ENCODE data around the gene SNAPIN. TPM values are rescaled to one million over a fixed set of nuclear protein-coding genes. Genes with fewer than 3 reads are reported as not detected.

The SNAPIN gene
- total RNA-seq, 4 donors from 2014 or later = 64.0 to 127 (median 90.0) TPM

DNA sequence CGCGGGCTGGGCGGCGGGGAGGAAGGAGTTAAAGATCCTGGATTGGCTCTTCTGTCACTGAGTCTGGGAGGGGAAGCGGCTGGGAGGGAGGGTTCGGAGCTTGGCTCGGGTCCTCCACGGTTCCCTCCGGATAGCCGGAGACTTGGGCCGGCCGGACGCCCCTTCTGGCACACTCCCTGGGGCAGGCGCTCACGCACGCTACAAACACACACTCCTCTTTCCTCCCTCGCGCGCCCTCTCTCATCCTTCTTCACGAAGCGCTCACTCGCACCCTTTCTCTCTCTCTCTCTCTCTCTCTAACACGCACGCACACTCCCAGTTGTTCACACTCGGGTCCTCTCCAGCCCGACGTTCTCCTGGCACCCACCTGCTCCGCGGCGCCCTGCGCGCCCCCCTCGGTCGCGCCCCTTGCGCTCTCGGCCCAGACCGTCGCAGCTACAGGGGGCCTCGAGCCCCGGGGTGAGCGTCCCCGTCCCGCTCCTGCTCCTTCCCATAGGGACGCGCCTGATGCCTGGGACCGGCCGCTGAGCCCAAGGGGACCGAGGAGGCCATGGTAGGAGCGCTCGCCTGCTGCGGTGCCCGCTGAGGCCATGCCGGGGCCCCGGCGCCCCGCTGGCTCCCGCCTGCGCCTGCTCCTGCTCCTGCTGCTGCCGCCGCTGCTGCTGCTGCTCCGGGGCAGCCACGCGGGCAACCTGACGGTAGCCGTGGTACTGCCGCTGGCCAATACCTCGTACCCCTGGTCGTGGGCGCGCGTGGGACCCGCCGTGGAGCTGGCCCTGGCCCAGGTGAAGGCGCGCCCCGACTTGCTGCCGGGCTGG, 20.2 kb downstream of the SNAPIN start, which contains the start of gene NPR1:
Gene NPR1 (plus strand): TSS at position 170 of the 818 bp plus-strand sequence. CDS start 421 bp downstream, at position 591.
- H3K27me3 ChIP-seq = peaks cover 20 to 27% (median 22%) of the 10 kb centered on the region in 3 donors
- in situ Hi-C loops (cut with MboI; ENCODE audit: low sequenced_read_pairs in 4 of 4) (loop anchor here (5.0 to 25.0 kb wide), 5 partner anchors 66 to 309 kb away; partner anchors contain the start of genes CREB3L4 (in 1 of the 4), JTB (in 1 of the 4), RAB13 (in 1 of the 4) and RPS27 (in 1 of the 4)), intact Hi-C loops (cut with DNase I; ENCODE audit: low total_unique reads) (loop anchor here (1.0 to 2.0 kb wide), 2 partner anchors 71 to 94 kb away; no protein-coding TSS in a partner anchor)
- no peaks in the 10 kb centered on the region for H3K9me3 ChIP-seq
- H3K36me3 ChIP-seq = no peaks in the 10 kb centered on the region
- ATAC-seq (peak; percentile 46 to 62), DNase-seq (peak in 1 of 2 donors; percentile 34)
- peak within 1 kb of the TSS; percentile 45 to 70 (median 59) for H3K4me3 ChIP-seq
- peak within 1 kb of the TSS; percentile 16 to 57 (median 52) for H3K27ac ChIP-seq
- TF ChIP-seq, protein P1, sequence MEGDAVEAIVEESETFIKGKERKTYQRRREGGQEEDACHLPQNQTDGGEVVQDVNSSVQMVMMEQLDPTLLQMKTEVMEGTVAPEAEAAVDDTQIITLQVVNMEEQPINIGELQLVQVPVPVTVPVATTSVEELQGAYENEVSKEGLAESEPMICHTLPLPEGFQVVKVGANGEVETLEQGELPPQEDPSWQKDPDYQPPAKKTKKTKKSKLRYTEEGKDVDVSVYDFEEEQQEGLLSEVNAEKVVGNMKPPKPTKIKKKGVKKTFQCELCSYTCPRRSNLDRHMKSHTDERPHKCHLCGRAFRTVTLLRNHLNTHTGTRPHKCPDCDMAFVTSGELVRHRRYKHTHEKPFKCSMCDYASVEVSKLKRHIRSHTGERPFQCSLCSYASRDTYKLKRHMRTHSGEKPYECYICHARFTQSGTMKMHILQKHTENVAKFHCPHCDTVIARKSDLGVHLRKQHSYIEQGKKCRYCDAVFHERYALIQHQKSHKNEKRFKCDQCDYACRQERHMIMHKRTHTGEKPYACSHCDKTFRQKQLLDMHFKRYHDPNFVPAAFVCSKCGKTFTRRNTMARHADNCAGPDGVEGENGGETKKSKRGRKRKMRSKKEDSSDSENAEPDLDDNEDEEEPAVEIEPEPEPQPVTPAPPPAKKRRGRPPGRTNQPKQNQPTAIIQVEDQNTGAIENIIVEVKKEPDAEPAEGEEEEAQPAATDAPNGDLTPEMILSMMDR (IDR thresholded peaks at IDR 0.05 in 4 of 5, conservative IDR thresholded peaks at IDR 0.05 in 1 of 5) = no peak
- no peak for TF ChIP-seq POLR2A (IDR thresholded peaks at IDR 0.05)
- H3K4me1 ChIP-seq = peaks cover 9 to 16% of the 10 kb centered on the region in 2 donors

DNA sequence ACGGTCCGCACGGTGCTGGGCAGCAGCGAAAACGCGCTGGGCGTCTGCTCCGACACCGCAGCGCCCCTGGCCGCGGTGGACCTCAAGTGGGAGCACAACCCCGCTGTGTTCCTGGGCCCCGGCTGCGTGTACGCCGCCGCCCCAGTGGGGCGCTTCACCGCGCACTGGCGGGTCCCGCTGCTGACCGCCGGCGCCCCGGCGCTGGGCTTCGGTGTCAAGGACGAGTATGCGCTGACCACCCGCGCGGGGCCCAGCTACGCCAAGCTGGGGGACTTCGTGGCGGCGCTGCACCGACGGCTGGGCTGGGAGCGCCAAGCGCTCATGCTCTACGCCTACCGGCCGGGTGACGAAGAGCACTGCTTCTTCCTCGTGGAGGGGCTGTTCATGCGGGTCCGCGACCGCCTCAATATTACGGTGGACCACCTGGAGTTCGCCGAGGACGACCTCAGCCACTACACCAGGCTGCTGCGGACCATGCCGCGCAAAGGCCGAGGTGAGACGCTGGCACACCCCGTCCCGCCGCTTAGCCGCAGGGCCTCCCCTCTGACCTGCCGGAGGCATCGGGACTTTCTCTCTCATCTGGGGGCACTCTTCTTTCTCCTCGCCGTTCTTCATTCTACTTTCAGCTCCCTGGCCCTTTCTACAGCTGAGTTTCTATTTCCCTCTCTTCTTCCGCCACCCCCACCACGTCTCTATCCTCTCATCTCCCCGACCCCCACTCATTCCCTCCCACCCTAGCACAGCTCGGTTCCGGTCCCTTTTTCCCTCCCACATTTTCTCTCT, 21.0 kb downstream of the SNAPIN start:
- Histone ChIP-seq H3K27ac (peak overlapping the region; percentile 16 to 57 (median 52)), H3K36me3 (no peaks in the 10 kb centered on the region), H3K9me3 (no peaks in the 10 kb centered on the region), H3K27me3 (peaks cover 20 to 27% (median 22%) of the 10 kb centered on the region in 3 donors), H3K4me3 (peak overlapping the region; percentile 45 to 70 (median 59)), H3K4me1 (peaks cover 9 to 16% of the 10 kb centered on the region in 2 donors)
- TF ChIP-seq, protein P1 (IDR thresholded peaks at IDR 0.05 in 4 of 5, conservative IDR thresholded peaks at IDR 0.05 in 1 of 5) = peak in 2 of 5 experiments; percentile 26 to 40
- no peak for TF ChIP-seq POLR2A (IDR thresholded peaks at IDR 0.05)
- intact Hi-C loops (cut with DNase I; ENCODE audit: low total_unique reads) (loop anchor here (2.0 kb wide), 1 partner anchor 93 kb away; no protein-coding TSS in a partner anchor), in situ Hi-C loops (cut with MboI; ENCODE audit: low sequenced_read_pairs in 4 of 4) (loop anchor here (5.0 to 25.0 kb wide), 5 partner anchors 65 to 308 kb away; partner anchors contain the start of genes CREB3L4 (in 1 of the 4), JTB (in 1 of the 4), RAB13 (in 1 of the 4) and RPS27 (in 1 of the 4))
- peak in 1 of 2 donors; percentile 22 for ATAC-seq
- no peak for DNase-seq

DNA sequence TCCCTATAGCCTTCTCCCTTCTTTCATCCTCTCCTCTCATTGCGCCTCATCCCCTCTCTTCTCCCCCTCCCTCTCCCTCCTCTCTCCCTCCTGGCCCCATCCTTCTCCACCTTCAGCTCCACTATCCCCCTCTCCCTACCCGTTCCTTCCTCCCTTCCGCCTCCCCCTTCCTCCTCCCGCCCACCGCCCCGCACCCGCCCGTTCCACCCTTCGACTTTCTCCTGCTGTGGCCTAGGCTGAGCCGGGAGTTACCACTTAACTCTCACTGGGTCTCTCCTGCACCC, 21.6 kb downstream of the SNAPIN start:
- in situ Hi-C loops (cut with MboI; ENCODE audit: low sequenced_read_pairs in 4 of 4) = loop anchor here in 1 of 4 donors (25.0 kb wide), 1 partner anchor 307 kb away; the partner anchor contains the start of genes JTB, RAB13 and RPS27
- Histone ChIP-seq H3K4me3 (peak overlapping the region; percentile 45 to 70 (median 59)), H3K27ac (peak overlapping the region in 3 of 4 donors; percentile 16 to 55 (median 48)), H3K4me1 (peaks cover 9 to 16% of the 10 kb centered on the region in 2 donors), H3K9me3 (no peaks in the 10 kb centered on the region), H3K36me3 (no peaks in the 10 kb centered on the region), H3K27me3 (peaks cover 20 to 27% (median 22%) of the 10 kb centered on the region in 3 donors)
- DNase-seq = no peak
- TF ChIP-seq POLR2A (IDR thresholded peaks at IDR 0.05) = no peak
- TF ChIP-seq, protein P1 (IDR thresholded peaks at IDR 0.05 in 4 of 5, conservative IDR thresholded peaks at IDR 0.05 in 1 of 5) = no peak
- intact Hi-C loops (cut with DNase I; ENCODE audit: low total_unique reads) = no loop called here
- ATAC-seq = no peak

DNA sequence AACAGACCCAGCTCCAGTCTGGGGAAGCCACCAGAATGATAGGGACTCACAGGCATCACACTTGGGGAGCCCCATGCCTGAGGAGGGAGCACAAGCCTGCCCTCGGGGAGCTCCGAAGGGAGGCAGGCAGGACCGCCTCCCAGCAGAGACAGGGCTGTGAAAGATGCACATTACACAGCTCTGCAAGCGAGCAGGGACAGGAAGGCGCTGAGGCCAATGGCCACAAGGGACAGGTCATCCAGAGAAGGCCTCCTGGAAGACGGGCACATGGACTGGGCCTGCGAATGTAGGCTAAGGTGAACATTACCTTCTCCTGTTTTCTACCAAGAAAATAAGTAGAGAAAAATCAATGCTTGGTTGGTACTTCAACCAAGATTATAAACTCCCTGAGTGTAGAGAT, 24.2 kb downstream of the SNAPIN start:
- in situ Hi-C loops (cut with MboI; ENCODE audit: low sequenced_read_pairs in 4 of 4) (loop anchor here in 1 of 4 donors (25.0 kb wide), 1 partner anchor 305 kb away; the partner anchor contains the start of genes JTB, RAB13 and RPS27), intact Hi-C loops (cut with DNase I; ENCODE audit: low total_unique reads) (no loop called here)
- DNase-seq (no peak), ATAC-seq (no peak)
- Histone ChIP-seq H3K9me3 (no peaks in the 10 kb centered on the region), H3K27ac (no peak overlapping the region), H3K27me3 (peaks cover 20 to 27% (median 22%) of the 10 kb centered on the region in 3 donors), H3K4me1 (peaks cover 7 to 12% of the 10 kb centered on the region in 2 donors), H3K4me3 (no peak overlapping the region), H3K36me3 (no peaks in the 10 kb centered on the region)
- TF ChIP-seq, protein P1 (IDR thresholded peaks at IDR 0.05 in 4 of 5, conservative IDR thresholded peaks at IDR 0.05 in 1 of 5) = no peak
- TF ChIP-seq POLR2A (IDR thresholded peaks at IDR 0.05) = no peak

All from gastrocnemius medialis (tissue), 4 donors.